ENCODE data around the gene CXCL6.

- TF ChIP-seq CTCF (IDR thresholded peaks at IDR 0.05) (no peak), POLR2A (IDR thresholded peaks at IDR 0.05) (no peak), EP300 (IDR thresholded peaks at IDR 0.05) (no peak), POLR2AphosphoS5 (IDR thresholded peaks at IDR 0.05) (no peak)
These were observed 14.8 kb downstream of the CXCL6 start for GRCh38 chr4:73851293-73851692.
